HEK293 (cell line): ENCODE results near the gene KIF21B.

ENCODE experiments used
- MEIS1 ChIP-seq: sonication (generic); formaldehyde crosslinking; IDR thresholded peaks from 2 replicates; pipeline ENCODE4 v1.8.1; 2022; ENCODE audit warnings: missing genetic modification reagents, mild to moderate bottlenecking, borderline replicate concordance
- ZBTB1 ChIP-seq: fragments of 450-650 bp; formaldehyde crosslinking; IDR thresholded peaks from 2 replicates; pipeline ENCODE4 v1.5.1; 2016; ENCODE audit warnings: missing biosample characterization, missing genetic modification characterization
- ZBTB7A ChIP-seq: fragments of 450-650 bp; formaldehyde crosslinking; IDR thresholded peaks from 2 replicates; pipeline ENCODE4 v1.5.1; 2016; ENCODE audit warnings: low read depth, missing biosample characterization, missing genetic modification characterization
- ZNF274 ChIP-seq, 2 experiments: fragments of 200-500 bp in 1 of 2; fragments of 450-650 bp in 1 of 2; sonication (Bioruptor generic) in 1 of 2; formaldehyde crosslinking in 1 of 2; IDR thresholded peaks; 2 replicates each; pipeline versions ENCODE4 v1.5.1 to v1.6.1; 2014 to 2016; ENCODE audit warnings: borderline replicate concordance in 1 of 2, inconsistent platforms in 1 of 2, low read length in 1 of 2, missing biosample characterization in 1 of 2, missing genetic modification characterization in 1 of 2
- ZNF391 ChIP-seq: fragments of 450-650 bp; formaldehyde crosslinking; IDR thresholded peaks from 2 replicates; pipeline ENCODE4 v1.5.1; 2016; ENCODE audit warnings: low read depth, missing biosample characterization, missing genetic modification characterization, borderline replicate concordance
- ZNF600 ChIP-seq: fragments of 450-650 bp; formaldehyde crosslinking; IDR thresholded peaks from 2 replicates; pipeline ENCODE4 v1.5.1; 2016; ENCODE audit warnings: missing biosample characterization, missing genetic modification characterization
- ZNF768 ChIP-seq: fragments of 450-650 bp; formaldehyde crosslinking; IDR thresholded peaks from 2 replicates; pipeline ENCODE4 v1.5.1; 2018; ENCODE audit warnings: missing biosample characterization, mild to moderate bottlenecking, missing genetic modification characterization
- ZNF776 ChIP-seq: fragments of 450-650 bp; formaldehyde crosslinking; IDR thresholded peaks from 2 replicates; pipeline ENCODE4 v1.5.0; 2017; ENCODE audit warnings: missing biosample characterization, missing genetic modification characterization, borderline replicate concordance
- TF ChIP-seq, protein P1 (sequence below): fragments of 450-650 bp; formaldehyde crosslinking; IDR thresholded peaks from 2 replicates; pipeline ENCODE4 v1.5.1; 2016; ENCODE audit warnings: missing biosample characterization, missing genetic modification characterization, low read depth
- TF ChIP-seq, protein P2 (sequence below): fragments of 450-650 bp; formaldehyde crosslinking; IDR thresholded peaks from 2 replicates; pipeline ENCODE4 v1.5.1; 2016; ENCODE audit warnings: missing biosample characterization, missing genetic modification characterization
- TF ChIP-seq, protein P3 (sequence below): fragments of 450-650 bp; formaldehyde crosslinking; IDR thresholded peaks from 2 replicates; pipeline ENCODE4 v1.5.1; 2016; ENCODE audit warnings: missing biosample characterization, missing genetic modification characterization
- TF ChIP-seq, protein P4 (sequence below): fragments of 450-650 bp; formaldehyde crosslinking; conservative IDR thresholded peaks from 2 replicates; pipeline ENCODE4 v1.5.1; 2016; ENCODE audit warnings: low read depth, missing biosample characterization, missing genetic modification characterization

DNA sequence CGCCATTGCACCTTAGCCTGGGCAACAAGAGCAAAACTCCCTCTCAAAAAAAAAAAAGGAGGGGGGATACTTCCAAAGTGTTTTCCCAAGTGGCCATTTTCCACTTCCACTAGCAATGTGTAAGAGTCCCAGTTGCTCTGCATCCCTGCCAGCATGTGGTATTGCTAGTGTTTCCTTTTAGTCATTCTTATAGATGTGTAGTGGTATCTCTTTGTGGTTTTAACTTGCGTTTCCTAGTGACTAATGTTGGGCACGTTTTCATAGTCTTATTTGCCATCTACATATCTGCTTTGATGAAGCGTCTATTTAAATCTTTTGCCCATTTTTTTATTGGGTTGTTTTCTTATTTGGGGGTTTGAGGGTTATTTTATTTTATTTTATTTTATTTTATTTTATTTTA lies 97.7 kb downstream of the KIF21B start:
- TF ChIP-seq ZNF274 (IDR thresholded peaks at IDR 0.05; ENCODE audit: low read length) (no peak), ZNF274 (tag by site-specific recombination; IDR thresholded peaks at IDR 0.05; ENCODE audit: borderline replicate concordance) (no peak), ZNF391 (tag by site-specific recombination) (no peak), ZNF768 (tag by site-specific recombination) (no peak), ZBTB7A (tag by site-specific recombination) (no peak), ZNF776 (tag by site-specific recombination) (no peak), ZNF600 (no peak), MEIS1 (CRISPR knock-in tag) (no peak), ZBTB1 (no peak)
- TF ChIP-seq, protein P1, sequence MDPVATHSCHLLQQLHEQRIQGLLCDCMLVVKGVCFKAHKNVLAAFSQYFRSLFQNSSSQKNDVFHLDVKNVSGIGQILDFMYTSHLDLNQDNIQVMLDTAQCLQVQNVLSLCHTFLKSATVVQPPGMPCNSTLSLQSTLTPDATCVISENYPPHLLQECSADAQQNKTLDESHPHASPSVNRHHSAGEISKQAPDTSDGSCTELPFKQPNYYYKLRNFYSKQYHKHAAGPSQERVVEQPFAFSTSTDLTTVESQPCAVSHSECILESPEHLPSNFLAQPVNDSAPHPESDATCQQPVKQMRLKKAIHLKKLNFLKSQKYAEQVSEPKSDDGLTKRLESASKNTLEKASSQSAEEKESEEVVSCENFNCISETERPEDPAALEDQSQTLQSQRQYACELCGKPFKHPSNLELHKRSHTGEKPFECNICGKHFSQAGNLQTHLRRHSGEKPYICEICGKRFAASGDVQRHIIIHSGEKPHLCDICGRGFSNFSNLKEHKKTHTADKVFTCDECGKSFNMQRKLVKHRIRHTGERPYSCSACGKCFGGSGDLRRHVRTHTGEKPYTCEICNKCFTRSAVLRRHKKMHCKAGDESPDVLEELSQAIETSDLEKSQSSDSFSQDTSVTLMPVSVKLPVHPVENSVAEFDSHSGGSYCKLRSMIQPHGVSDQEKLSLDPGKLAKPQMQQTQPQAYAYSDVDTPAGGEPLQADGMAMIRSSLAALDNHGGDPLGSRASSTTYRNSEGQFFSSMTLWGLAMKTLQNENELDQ (tag by site-specific recombination), result no peak
- TF ChIP-seq, protein P2, sequence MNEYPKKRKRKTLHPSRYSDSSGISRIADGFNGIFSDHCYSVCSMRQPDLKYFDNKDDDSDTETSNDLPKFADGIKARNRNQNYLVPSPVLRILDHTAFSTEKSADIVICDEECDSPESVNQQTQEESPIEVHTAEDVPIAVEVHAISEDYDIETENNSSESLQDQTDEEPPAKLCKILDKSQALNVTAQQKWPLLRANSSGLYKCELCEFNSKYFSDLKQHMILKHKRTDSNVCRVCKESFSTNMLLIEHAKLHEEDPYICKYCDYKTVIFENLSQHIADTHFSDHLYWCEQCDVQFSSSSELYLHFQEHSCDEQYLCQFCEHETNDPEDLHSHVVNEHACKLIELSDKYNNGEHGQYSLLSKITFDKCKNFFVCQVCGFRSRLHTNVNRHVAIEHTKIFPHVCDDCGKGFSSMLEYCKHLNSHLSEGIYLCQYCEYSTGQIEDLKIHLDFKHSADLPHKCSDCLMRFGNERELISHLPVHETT (tag by site-specific recombination), result no peak
- TF ChIP-seq, protein P3, sequence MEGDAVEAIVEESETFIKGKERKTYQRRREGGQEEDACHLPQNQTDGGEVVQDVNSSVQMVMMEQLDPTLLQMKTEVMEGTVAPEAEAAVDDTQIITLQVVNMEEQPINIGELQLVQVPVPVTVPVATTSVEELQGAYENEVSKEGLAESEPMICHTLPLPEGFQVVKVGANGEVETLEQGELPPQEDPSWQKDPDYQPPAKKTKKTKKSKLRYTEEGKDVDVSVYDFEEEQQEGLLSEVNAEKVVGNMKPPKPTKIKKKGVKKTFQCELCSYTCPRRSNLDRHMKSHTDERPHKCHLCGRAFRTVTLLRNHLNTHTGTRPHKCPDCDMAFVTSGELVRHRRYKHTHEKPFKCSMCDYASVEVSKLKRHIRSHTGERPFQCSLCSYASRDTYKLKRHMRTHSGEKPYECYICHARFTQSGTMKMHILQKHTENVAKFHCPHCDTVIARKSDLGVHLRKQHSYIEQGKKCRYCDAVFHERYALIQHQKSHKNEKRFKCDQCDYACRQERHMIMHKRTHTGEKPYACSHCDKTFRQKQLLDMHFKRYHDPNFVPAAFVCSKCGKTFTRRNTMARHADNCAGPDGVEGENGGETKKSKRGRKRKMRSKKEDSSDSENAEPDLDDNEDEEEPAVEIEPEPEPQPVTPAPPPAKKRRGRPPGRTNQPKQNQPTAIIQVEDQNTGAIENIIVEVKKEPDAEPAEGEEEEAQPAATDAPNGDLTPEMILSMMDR (tag by site-specific recombination), result no peak
- TF ChIP-seq, protein P4, sequence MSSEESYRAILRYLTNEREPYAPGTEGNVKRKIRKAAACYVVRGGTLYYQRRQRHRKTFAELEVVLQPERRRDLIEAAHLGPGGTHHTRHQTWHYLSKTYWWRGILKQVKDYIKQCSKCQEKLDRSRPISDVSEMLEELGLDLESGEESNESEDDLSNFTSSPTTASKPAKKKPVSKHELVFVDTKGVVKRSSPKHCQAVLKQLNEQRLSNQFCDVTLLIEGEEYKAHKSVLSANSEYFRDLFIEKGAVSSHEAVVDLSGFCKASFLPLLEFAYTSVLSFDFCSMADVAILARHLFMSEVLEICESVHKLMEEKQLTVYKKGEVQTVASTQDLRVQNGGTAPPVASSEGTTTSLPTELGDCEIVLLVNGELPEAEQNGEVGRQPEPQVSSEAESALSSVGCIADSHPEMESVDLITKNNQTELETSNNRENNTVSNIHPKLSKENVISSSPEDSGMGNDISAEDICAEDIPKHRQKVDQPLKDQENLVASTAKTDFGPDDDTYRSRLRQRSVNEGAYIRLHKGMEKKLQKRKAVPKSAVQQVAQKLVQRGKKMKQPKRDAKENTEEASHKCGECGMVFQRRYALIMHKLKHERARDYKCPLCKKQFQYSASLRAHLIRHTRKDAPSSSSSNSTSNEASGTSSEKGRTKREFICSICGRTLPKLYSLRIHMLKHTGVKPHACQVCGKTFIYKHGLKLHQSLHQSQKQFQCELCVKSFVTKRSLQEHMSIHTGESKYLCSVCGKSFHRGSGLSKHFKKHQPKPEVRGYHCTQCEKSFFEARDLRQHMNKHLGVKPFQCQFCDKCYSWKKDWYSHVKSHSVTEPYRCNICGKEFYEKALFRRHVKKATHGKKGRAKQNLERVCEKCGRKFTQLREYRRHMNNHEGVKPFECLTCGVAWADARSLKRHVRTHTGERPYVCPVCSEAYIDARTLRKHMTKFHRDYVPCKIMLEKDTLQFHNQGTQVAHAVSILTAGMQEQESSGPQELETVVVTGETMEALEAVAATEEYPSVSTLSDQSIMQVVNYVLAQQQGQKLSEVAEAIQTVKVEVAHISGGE (tag by site-specific recombination), result no peak
